Transverse colon (tissue), 4 donors: Measurements from ENCODE around the gene DAZAP1.

ENCODE experiments used
- CTCF ChIP-seq, 5 experiments: fragments of 200-600 bp in 3 of 5; fragments of 450-650 bp in 2 of 5; sonication (generic) in 3 of 5; IDR thresholded peaks; 1 replicate in 2 of 5; 2 replicates in 3 of 5; pipeline ENCODE4 v1.5.1; 2016 to 2017; ENCODE audit warnings: antibody characterized with exemption in 5 of 5, inconsistent platforms in 3 of 5, mild to moderate bottlenecking in 2 of 5, moderate library complexity in 1 of 5
- EP300 ChIP-seq: sonication (generic); formaldehyde crosslinking; IDR thresholded peaks from one replicate; pipeline ENCODE4 v1.6.1; 2017; ENCODE audit warnings: antibody characterized with exemption, low read depth
- POLR2A ChIP-seq: fragments of 450-650 bp; IDR thresholded peaks from one replicate; pipeline ENCODE4 v1.6.1; 2016; ENCODE audit warnings: antibody characterized with exemption, mild to moderate bottlenecking, moderate library complexity
- POLR2AphosphoS5 ChIP-seq, 3 donors: sonication (generic); formaldehyde crosslinking; IDR thresholded peaks; one replicate each; pipeline ENCODE4 v1.6.1; 2016; ENCODE audit warnings: antibody characterized with exemption in 3 of 3

GRCh38 chr19:1460033-1460995 is 52.9 kb downstream of the DAZAP1 start:
- TF ChIP-seq CTCF (IDR thresholded peaks at IDR 0.05), result no peak
- no peak for TF ChIP-seq EP300
- no peak for TF ChIP-seq POLR2A
- TF ChIP-seq POLR2AphosphoS5 (IDR thresholded peaks at IDR 0.05), result no peak
